ENCODE measurements around the gene YOD1. TPM values are rescaled to one million over a fixed set of nuclear protein-coding genes. Genes with fewer than 3 reads are reported as not detected.

The YOD1 gene
- total and polyA plus RNA-seq, 2 of the 13 experiments (the other 11 are each of a cell fraction or from before 2014, with no cell fraction given), result 3.4 to 9.1 TPM

GRCh38 chr1:207052911-207053769 lies 2.1 kb upstream of the YOD1 start, which contains the start of gene PFKFB2 (continued):
- 0 out of 2 replicates have a peak, but pooled peaks have one; percentile 28 for TF ChIP-seq USF2 (IDR thresholded peaks at IDR 0.05; ENCODE audit: low read depth, low read length)
- TF ChIP-seq USF2 (CRISPR knock-in tag; IDR thresholded peaks at IDR 0.05; ENCODE audit: borderline replicate concordance), result peak; percentile 78; the same call in 1 of the 2 replicates
- TF ChIP-seq EZH2 (conservative IDR thresholded peaks at IDR 0.05; ENCODE audit: low read depth, low read length), result no peak
- TF ChIP-seq MNT (IDR thresholded peaks at IDR 0.05), result no peak; the same call in 1 of the 2 replicates
- TF ChIP-seq SIX1 (CRISPR knock-in tag; IDR thresholded peaks at IDR 0.05; ENCODE audit: borderline replicate concordance), result no peak
- no peak for TF ChIP-seq ZNF225 (CRISPR knock-in tag; IDR thresholded peaks at IDR 0.05)
- peak; percentile 100 for TF ChIP-seq ZNF564 (CRISPR knock-in tag; IDR thresholded peaks at IDR 0.05)
- peak; percentile 31; the same call in 1 of the 2 replicates for TF ChIP-seq ZSCAN21 (CRISPR knock-in tag; IDR thresholded peaks at IDR 0.05; ENCODE audit: borderline replicate concordance)
- TF ChIP-seq SNAPC4 (CRISPR knock-in tag; IDR thresholded peaks at IDR 0.05), result 0 out of 2 replicates have a peak, but pooled peaks have one; percentile 36
- TF ChIP-seq DZIP1 (CRISPR knock-in tag; IDR thresholded peaks at IDR 0.05), result no peak
- TF ChIP-seq CENPBD1 (CRISPR knock-in tag; IDR thresholded peaks at IDR 0.05; ENCODE audit: borderline replicate concordance, low read depth), result no peak
- peak; percentile 57 for TF ChIP-seq RAD21 (CRISPR knock-in tag; IDR thresholded peaks at IDR 0.05)
- no peak for TF ChIP-seq RAD51 (IDR thresholded peaks at IDR 0.05; ENCODE audit: borderline replicate concordance)
- no peak for TF ChIP-seq TOPORS (CRISPR knock-in tag; IDR thresholded peaks at IDR 0.05)
